ENCODE measurements around the gene CYFIP1. TPM values are rescaled to one million over a fixed set of nuclear protein-coding genes. Genes with fewer than 3 reads are reported as not detected.

Gene CYFIP1
- total RNA-seq, 1 experiment from 2014 or later = 143 TPM

DNA sequence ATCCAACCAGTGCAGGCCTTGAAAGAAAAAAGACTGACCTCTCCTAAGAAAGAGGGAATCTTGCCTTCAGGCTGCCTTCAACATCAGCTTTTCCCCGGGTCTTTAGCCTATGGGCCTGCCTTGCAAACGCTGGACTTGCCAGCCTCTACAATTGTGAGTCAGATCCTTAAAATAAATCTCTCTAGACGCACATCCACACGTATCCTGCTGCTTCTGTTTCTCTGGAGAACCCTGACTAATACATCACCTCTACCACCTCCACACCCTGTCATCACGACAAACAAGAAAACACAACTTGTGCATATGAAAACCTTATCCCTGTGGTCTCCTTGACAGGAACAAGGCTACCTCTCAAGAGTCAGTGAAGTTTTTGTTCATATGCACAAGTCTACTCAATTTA is 11.8 kb downstream of the CYFIP1 start:
- Histone ChIP-seq H3K9me2 (ENCODE audit: insufficient read depth) (no peaks in the 10 kb centered on the region), H4K20me1 (ENCODE audit: insufficient read depth) (peaks cover 3% of the 10 kb centered on the region; the same call in 1 of the 2 replicates), H3K9ac (ENCODE audit: low read length) (no peak overlapping the region), H3K36me3 (ENCODE audit: control insufficient read depth in 1 of 2, insufficient read depth in 2 of 2, low read length in 2 of 2) (peaks cover 0 to 5% of the 10 kb centered on the region in 2 experiments; a peak in 1 of 4 replicates), H3K79me2 (ENCODE audit: insufficient read depth, low read length) (peaks cover 98% of the 10 kb centered on the region), H2AFZ (ENCODE audit: low read depth, low read length, poor library complexity, severe bottlenecking) (no peak overlapping the region), H3K4me2 (ENCODE audit: low read length) (peak overlapping the region; percentile 37; the same call in 1 of the 2 replicates), H3K9me3 (ENCODE audit: control insufficient read depth in 1 of 2, insufficient read depth in 1 of 2, low read depth in 1 of 2, low read length in 2 of 2) (peaks cover 0 to 6% of the 10 kb centered on the region in 2 experiments; a peak in 2 of 4 replicates), H3K27ac (ENCODE audit: low read depth, low read length) (no peak overlapping the region), H3K27me3 (ENCODE audit: insufficient read depth, low read length) (no peaks in the 10 kb centered on the region), H3K4me1 (ENCODE audit: control insufficient read depth in 1 of 2, insufficient read depth in 2 of 2, low read length in 2 of 2) (peaks cover 0 to 12% of the 10 kb centered on the region in 2 experiments; a peak in 2 of 4 replicates), H3K4me3 (replicated peaks in 1 of 2; ENCODE audit: low read depth in 1 of 2, low read length in 2 of 2) (no peak overlapping the region)
- CTCF ChIA-PET = no interaction called here
- POLR2A ChIA-PET = no interaction called here
- intact Hi-C loops (cut with micrococcal nuclease) = no loop called here
- RAD21 ChIA-PET (ENCODE audit: low non-redundant PET in 1 of 2, low total read pairs in 2 of 2, uncharacterized antibody in 2 of 2, unreplicated experiment in 2 of 2) = no interaction called here
- no peak for TF ChIP-seq RAD21 (IDR thresholded peaks at IDR 0.05; ENCODE audit: low read depth)
- TF ChIP-seq POLR2AphosphoS5 (IDR thresholded peaks at IDR 0.05; ENCODE audit: low read depth, low read length) = no peak
- TF ChIP-seq CEBPB (IDR thresholded peaks at IDR 0.05; ENCODE audit: low read depth) = no peak
- TF ChIP-seq SRF (IDR thresholded peaks at IDR 0.05; ENCODE audit: low read depth) = no peak
- TF ChIP-seq FOSL1 (IDR thresholded peaks at IDR 0.05; ENCODE audit: low read depth) = no peak
- TF ChIP-seq POLR2A (IDR thresholded peaks at IDR 0.05; ENCODE audit: borderline replicate concordance, extremely low read depth, insufficient read depth, insufficient read length) = no peak
- no peak for TF ChIP-seq JUND (IDR thresholded peaks at IDR 0.05)
- no peak for TF ChIP-seq SIN3A (IDR thresholded peaks at IDR 0.05; ENCODE audit: low read depth)
- DNase-seq (ENCODE audit: low read depth, low spot score) = no peak
- BruUV-seq (replicated peaks) = no TSS peak
- ATAC-seq = no peak

DNA sequence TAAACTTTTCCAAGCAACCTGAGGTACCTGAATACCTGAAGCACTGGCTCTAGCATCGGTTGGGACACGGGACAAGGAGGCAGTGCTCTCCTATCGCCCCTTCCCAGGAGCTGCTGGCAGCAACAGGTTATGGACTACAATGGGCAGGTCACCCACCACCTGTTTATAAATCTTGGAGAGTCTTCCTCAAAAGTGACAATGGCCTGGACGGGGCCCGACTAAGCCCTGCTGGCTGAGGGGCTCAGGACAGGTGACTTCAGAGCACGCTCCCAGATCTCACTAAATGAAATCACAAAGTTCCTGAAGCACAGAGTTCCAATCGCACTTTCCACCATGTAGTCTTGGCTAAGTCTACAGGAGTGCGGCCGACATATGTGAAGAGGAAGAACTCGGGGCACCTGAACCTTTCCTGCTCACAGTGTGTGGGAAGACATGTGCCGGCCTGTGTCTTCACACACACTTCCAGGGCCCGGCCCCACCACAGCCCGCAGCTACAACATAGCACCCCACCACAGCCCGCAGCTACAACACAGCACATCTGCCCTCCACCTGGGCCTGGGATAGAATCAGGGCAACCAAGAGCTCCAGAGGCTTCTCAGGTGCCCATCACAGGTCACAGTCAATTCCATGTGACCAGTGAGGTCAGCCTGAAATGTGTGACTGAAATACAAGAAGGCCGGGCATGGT is 12.9 kb downstream of the CYFIP1 start:
- H3K9me3 ChIP-seq (ENCODE audit: control insufficient read depth in 1 of 2, insufficient read depth in 1 of 2, low read depth in 1 of 2, low read length in 2 of 2) = peaks cover 0 to 6% of the 10 kb centered on the region in 2 experiments; a peak in 2 of 4 replicates
- H3K9ac ChIP-seq (ENCODE audit: low read length) = no peak overlapping the region
- no TSS peak for BruUV-seq (replicated peaks)
- DNase-seq (ENCODE audit: low read depth, low spot score) (no peak), ATAC-seq (no peak)
- H3K4me2 ChIP-seq (ENCODE audit: low read length) = no peak overlapping the region
- peaks cover 3% of the 10 kb centered on the region; the same call in 1 of the 2 replicates for H4K20me1 ChIP-seq (ENCODE audit: insufficient read depth)
- intact Hi-C loops (cut with micrococcal nuclease) = no loop called here
- H3K27ac ChIP-seq (ENCODE audit: low read depth, low read length) = no peak overlapping the region
- H3K36me3 ChIP-seq (ENCODE audit: control insufficient read depth in 1 of 2, insufficient read depth in 2 of 2, low read length in 2 of 2) = peaks cover 0 to 5% of the 10 kb centered on the region in 2 experiments; a peak in 1 of 4 replicates
- no peaks in the 10 kb centered on the region for H3K9me2 ChIP-seq (ENCODE audit: insufficient read depth)
- H3K79me2 ChIP-seq (ENCODE audit: insufficient read depth, low read length) = peaks cover 99% of the 10 kb centered on the region
- ChIA-PET POLR2A (no interaction called here), CTCF (no interaction called here), RAD21 (ENCODE audit: low non-redundant PET in 1 of 2, low total read pairs in 2 of 2, uncharacterized antibody in 2 of 2, unreplicated experiment in 2 of 2) (no interaction called here)
- H3K4me1 ChIP-seq (ENCODE audit: control insufficient read depth in 1 of 2, insufficient read depth in 2 of 2, low read length in 2 of 2) = peaks cover 0 to 12% of the 10 kb centered on the region in 2 experiments; a peak in 2 of 4 replicates
- H2AFZ ChIP-seq (ENCODE audit: low read depth, low read length, poor library complexity, severe bottlenecking) = no peak overlapping the region
- H3K4me3 ChIP-seq (replicated peaks in 1 of 2; ENCODE audit: low read depth in 1 of 2, low read length in 2 of 2) = no peak overlapping the region
- H3K27me3 ChIP-seq (ENCODE audit: insufficient read depth, low read length) = no peaks in the 10 kb centered on the region
- TF ChIP-seq, protein P1, sequence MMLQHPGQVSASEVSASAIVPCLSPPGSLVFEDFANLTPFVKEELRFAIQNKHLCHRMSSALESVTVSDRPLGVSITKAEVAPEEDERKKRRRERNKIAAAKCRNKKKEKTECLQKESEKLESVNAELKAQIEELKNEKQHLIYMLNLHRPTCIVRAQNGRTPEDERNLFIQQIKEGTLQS (IDR thresholded peaks at IDR 0.05) = no peak
- TF ChIP-seq EZH2 (IDR thresholded peaks at IDR 0.05) (no peak), CEBPB (IDR thresholded peaks at IDR 0.05; ENCODE audit: low read depth) (no peak), ELF1 (IDR thresholded peaks at IDR 0.05; ENCODE audit: borderline replicate concordance, low read depth) (no peak), SRF (IDR thresholded peaks at IDR 0.05; ENCODE audit: low read depth) (no peak), SP1 (IDR thresholded peaks at IDR 0.05; ENCODE audit: low read depth) (no peak), POLR2AphosphoS5 (IDR thresholded peaks at IDR 0.05; ENCODE audit: low read depth, low read length) (no peak), EZH2phosphoT487 (IDR thresholded peaks at IDR 0.05; ENCODE audit: borderline replicate concordance) (no peak), EGR1 (IDR thresholded peaks at IDR 0.05; ENCODE audit: low read depth) (no peak), JUND (IDR thresholded peaks at IDR 0.05) (no peak), POLR2A (IDR thresholded peaks at IDR 0.05; ENCODE audit: borderline replicate concordance, extremely low read depth, insufficient read depth, insufficient read length) (no peak), FOSL1 (IDR thresholded peaks at IDR 0.05; ENCODE audit: low read depth) (no peak), RAD21 (IDR thresholded peaks at IDR 0.05; ENCODE audit: low read depth) (no peak)
- TF ChIP-seq, protein P2, sequence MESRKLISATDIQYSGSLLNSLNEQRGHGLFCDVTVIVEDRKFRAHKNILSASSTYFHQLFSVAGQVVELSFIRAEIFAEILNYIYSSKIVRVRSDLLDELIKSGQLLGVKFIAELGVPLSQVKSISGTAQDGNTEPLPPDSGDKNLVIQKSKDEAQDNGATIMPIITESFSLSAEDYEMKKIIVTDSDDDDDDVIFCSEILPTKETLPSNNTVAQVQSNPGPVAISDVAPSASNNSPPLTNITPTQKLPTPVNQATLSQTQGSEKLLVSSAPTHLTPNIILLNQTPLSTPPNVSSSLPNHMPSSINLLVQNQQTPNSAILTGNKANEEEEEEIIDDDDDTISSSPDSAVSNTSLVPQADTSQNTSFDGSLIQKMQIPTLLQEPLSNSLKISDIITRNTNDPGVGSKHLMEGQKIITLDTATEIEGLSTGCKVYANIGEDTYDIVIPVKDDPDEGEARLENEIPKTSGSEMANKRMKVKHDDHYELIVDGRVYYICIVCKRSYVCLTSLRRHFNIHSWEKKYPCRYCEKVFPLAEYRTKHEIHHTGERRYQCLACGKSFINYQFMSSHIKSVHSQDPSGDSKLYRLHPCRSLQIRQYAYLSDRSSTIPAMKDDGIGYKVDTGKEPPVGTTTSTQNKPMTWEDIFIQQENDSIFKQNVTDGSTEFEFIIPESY (IDR thresholded peaks at IDR 0.05; ENCODE audit: extremely low read depth, insufficient replicate concordance, low read length) = no peak
- TF ChIP-seq, protein P3, sequence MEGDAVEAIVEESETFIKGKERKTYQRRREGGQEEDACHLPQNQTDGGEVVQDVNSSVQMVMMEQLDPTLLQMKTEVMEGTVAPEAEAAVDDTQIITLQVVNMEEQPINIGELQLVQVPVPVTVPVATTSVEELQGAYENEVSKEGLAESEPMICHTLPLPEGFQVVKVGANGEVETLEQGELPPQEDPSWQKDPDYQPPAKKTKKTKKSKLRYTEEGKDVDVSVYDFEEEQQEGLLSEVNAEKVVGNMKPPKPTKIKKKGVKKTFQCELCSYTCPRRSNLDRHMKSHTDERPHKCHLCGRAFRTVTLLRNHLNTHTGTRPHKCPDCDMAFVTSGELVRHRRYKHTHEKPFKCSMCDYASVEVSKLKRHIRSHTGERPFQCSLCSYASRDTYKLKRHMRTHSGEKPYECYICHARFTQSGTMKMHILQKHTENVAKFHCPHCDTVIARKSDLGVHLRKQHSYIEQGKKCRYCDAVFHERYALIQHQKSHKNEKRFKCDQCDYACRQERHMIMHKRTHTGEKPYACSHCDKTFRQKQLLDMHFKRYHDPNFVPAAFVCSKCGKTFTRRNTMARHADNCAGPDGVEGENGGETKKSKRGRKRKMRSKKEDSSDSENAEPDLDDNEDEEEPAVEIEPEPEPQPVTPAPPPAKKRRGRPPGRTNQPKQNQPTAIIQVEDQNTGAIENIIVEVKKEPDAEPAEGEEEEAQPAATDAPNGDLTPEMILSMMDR (IDR thresholded peaks at IDR 0.05 in 2 of 3, conservative IDR thresholded peaks at IDR 0.05 in 1 of 3; ENCODE audit: borderline replicate concordance in 1 of 3, insufficient read depth in 1 of 3, low read depth in 2 of 3, low read length in 2 of 3) = no peak

All from HCT116 (cell line).